CD4-positive, alpha-beta T cell treated with Interleukin-2 at 100 ng/mL for 4 hours (primary cell): ENCODE measurements around the gene MAGI3.
"Not testable (repeated sequence)": the region's sequence is repeated elsewhere in the genome, so short reads cannot be mapped to it uniquely, and the experiment has no call there.

ENCODE experiments used
- DNase-seq: peaks from one replicate; pipeline ENCODE4 v3.0.0-alpha.2; 2020; ENCODE audit warnings: low spot score

Gene MAGI3

DNA sequence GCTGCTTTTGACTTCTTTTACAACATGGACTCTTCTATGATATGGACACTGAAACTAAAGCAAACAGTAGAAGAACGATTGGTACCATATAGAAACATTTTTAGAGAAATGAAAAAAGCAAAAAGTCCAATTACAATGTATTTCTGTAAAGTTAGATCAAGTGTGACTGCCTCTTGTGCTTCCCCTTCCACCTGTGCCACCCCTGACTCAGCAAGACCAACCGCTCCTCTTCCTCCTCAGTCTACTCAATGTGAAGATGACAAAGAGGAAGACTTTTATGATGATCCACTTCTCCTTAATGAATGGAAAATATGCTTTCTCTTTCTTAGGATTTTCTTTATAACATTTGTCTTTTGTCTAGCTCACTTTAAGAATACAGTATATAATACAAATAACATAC, 302.0 kb downstream of the MAGI3 start:
- DNase-seq = no peak

DNA sequence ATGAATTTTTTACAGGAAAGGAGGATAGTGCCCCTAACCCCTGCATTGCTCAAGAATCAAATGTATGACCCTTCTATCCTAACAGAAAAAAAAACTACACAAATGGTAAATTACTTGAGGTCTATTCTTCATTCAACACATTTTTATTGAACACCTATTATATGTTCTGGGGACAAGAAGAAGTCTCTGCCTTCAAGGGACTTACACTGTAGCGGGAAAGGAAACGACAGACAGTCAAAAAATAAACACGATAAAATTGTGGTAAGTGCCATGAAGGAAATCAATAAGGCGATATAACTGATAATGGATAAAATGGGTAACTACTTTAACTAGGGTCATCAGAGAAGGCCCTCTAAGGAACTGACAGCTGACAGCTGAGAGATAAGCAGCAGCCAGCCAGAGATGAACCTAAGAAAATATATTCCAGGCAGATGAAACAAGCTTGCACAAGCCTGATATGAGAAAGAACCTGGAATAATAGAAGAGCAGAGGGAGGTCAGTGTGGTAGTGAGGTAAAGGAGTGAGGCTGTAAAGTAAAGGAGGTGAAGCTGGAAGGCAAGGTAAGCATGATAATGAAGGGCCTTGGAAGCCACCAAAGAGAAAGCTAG, 302.6 kb downstream of the MAGI3 start:
- no peak for DNase-seq

DNA sequence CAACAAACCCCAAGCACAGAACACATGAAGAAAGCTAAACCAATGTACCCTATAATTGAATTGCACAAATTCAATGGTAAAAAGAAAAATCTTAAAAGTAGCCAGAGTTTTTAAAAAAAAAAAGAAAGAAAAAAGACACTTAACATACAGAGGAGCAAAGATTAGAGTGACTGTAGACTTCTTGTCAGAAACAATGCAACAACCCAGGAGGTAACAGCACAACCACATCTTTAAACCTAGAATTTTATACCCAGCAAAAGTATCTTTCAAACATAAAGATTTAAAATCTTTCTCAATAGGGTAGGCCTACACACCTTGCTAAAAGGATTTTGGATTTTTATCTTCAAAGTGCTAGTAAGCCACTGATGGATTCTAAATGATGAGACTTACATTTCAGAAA, 304.6 kb downstream of the MAGI3 start:
- DNase-seq = no peak

DNA sequence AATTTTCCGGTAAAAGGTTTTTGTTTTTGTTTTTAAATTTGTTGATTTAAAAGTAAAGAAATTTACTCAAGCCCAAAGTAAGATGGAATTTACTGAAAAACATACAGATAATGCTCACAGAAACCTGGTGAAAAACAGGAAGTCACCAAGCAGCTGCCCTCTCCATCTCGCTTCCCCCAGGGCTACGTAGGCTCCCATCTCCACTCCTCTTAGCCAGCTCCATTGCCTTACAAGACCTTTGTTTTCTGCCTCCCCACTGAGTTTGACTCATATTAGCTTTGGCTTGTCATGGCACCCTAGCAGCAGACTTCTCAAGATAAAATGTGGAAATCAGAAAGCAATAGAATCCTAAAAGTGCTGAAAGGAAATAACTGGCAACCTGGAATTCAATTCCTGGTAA, 311.1 kb downstream of the MAGI3 start:
- no peak for DNase-seq

DNA sequence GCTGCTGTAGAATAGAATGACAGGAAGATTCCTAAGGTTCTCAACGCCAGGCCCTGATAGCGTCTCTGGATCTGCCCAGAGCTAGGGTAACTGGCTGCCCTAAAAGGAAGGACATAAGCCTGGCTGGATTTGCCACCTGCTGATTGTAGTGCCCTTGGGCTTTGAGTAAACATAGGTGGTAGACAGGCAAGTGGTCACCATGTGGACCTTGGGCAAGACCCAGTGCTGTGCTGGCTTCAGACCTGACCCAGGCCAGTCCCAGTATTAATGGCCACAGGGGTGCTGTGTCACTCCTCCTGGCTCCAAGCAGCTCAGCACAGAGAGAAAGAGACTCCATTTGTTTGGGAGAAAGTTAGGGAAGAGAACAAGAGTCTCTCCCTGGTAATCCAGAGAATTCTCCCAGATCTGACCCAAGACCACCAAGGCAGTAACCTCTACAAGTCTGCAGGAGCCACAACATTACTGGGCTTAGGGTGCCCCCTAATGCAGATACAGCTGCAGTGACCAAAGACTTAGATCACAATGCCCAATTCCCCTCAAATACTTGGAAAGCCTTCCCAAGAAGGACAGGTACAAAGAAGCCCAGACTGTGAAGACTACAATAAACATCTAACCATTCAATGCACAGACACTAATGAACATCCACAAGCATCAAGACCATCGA, 324.4 kb downstream of the MAGI3 start:
- no peak for DNase-seq

DNA sequence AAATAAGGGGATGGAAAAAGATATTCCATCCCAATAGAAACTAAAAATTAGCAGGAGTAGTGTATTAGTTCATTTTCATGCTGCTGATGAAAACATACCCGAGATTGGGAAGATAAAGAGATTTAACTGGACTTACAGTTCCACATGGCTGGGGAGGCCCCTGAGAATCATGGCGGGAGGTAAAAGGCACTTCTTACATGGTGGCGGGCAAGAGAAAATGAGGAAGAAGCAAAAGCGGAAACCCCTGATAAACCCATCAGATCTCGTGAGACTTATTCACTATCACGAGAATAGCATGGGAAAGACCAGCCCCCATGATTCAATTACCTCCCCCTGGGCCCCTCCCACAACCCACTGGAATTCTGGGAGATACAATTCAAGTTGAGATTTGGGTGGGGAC, 327.2 kb downstream of the MAGI3 start:
- DNase-seq = not testable (repeated sequence)

DNA sequence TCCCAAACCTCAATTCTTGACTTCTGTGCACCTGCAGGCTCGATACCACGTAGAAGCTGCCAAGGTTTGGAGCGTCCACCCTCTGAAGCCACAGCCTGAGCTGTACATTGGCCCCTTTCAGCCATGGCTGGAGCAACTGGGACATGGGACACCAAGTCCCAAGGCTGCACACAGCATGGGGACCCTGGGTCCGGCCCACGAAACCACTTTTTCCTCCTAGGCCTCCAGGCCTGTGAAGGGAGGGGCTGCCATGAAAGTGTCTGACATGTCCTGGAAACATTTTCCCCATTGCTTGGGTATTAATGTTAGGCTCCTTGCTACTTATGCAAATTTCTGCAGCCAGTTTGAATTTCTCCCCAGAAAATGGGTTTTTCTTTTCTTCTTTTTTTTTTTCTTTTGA, 328.3 kb downstream of the MAGI3 start:
- DNase-seq = not testable (repeated sequence)

DNA sequence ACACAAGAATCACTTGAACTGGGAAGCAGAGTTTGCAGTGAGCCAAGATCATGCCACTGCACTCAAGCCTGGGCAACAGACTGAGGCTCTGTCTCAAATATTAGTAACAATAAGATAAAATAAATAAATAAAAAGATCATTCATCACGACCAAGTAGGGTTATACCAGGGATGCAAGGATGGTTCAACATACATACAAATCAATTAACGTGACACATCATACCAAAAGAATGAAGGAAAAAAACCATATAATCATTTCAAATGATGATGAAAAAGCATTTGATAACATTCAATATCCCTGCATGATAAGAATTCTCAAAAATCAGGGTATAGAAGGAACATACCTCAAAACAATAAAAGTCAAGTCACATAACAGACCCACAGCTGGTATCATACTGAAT, 330.7 kb downstream of the MAGI3 start:
- no peak for DNase-seq

DNA sequence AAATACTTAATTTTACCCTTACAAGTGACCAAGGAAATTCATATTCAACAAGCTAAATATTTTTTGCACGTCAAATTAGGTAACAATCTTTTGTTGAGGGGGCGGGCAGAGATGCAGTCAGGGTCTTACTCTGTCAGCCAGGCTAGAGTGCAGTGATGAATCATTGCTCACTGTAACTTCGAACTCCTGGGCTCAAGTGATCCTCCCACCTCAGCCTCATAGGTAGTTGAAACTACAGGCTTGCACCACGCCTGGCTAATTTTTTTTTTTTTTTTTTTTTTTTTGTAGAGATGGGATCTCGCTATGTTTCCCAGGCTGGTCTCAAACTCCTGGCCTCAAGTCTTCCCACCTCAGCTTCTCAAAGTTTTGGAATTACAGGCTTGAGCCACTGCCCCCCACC, 342.5 kb downstream of the MAGI3 start:
- DNase-seq = no peak

DNA sequence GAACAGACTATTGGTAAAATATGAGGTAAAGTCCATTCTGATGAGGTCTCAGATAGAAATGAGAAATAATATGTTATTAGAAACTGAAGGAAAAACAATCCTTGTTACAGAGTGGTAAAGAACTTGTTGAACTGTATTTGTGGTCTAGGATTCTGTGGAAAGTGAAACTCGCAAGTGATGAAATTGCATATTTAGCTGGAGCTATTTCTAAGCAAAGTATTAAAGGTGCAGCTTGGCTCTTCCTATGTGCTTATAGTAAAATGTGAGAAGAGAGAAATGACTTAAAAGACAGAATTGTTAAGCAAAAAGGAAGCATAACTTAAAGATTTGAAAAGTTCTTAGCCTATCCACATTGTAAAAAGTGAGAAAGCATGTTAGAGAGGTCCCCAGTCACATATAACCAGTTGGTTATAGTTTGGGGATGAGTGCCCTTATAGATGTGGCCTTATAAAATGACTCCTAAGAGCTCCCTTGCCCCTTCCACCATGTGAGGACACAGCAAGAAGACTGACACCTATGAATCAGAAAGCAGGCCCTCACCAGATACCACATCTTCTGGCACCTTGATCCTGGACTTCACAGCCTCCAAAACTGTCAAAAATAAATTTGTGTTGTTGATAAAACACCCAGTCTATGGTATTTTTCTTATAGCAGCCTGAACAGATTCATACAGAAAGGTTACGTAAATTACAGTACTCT, 344.2 kb downstream of the MAGI3 start:
- no peak for DNase-seq
